GM18858 (cell line): ENCODE results near the gene C1QB.

Experiments
- ATAC-seq: cut with Tn5 transposase; IDR thresholded peaks from one replicate; pipeline ENCODE4 v1.9.1; 2021; ENCODE audit not compliant: unreplicated experiment

The C1QB gene

GRCh38 chr1:22652881-22653316, at the start of gene C1QB:
Gene C1QB, plus strand, starts transcription at chr1:22653236. Its CDS starts 6,227 bp downstream, at chr1:22659463.
- no peak for ATAC-seq

GRCh38 chr1:22606161-22606560, 46.9 kb upstream of the C1QB start:
- ATAC-seq, result no peak

- ATAC-seq, result no peak
These were observed 45.9 kb upstream of the C1QB start for GRCh38 chr1:22607154-22607553.

- ATAC-seq, result no peak
These were observed 44.7 kb upstream of the C1QB start for GRCh38 chr1:22608361-22608760.

- no peak for ATAC-seq
These were observed 43.7 kb upstream of the C1QB start for GRCh38 chr1:22609291-22609690.

GRCh38 chr1:22611530-22611947, 41.5 kb upstream of the C1QB start:
- no peak for ATAC-seq

GRCh38 chr1:22612671-22613571, 40.1 kb upstream of the C1QB start:
- no peak for ATAC-seq

GRCh38 chr1:22613572-22613918, 39.5 kb upstream of the C1QB start:
- ATAC-seq, result no peak

GRCh38 chr1:22613951-22614350, 39.1 kb upstream of the C1QB start:
- no peak for ATAC-seq

GRCh38 chr1:22615886-22616285, 37.1 kb upstream of the C1QB start:
- ATAC-seq, result no peak

GRCh38 chr1:22616571-22616970, 36.5 kb upstream of the C1QB start:
- ATAC-seq, result no peak

- no peak for ATAC-seq
These were observed 35.0 kb upstream of the C1QB start for GRCh38 chr1:22618056-22618455.

- ATAC-seq, result no peak
These were observed 33.8 kb upstream of the C1QB start for GRCh38 chr1:22619252-22619651.

- no peak for ATAC-seq
These were observed 33.2 kb upstream of the C1QB start for GRCh38 chr1:22619798-22620197.

GRCh38 chr1:22621761-22622160, 31.3 kb upstream of the C1QB start:
- ATAC-seq, result no peak

GRCh38 chr1:22625262-22625925, 27.6 kb upstream of the C1QB start:
- no peak for ATAC-seq

- ATAC-seq, result no peak
These were observed 26.5 kb upstream of the C1QB start for GRCh38 chr1:22626237-22627157.

GRCh38 chr1:22627331-22627730, 25.7 kb upstream of the C1QB start:
- no peak for ATAC-seq

- no peak for ATAC-seq
These were observed 24.2 kb upstream of the C1QB start for GRCh38 chr1:22628698-22629444.

- ATAC-seq, result no peak
These were observed 23.1 kb upstream of the C1QB start for GRCh38 chr1:22629886-22630285.
